ENCODE data around the gene NTM.
"Not testable (repeated sequence)": the region's sequence is repeated elsewhere in the genome, so short reads cannot be mapped to it uniquely, and the experiment has no call there.

Gene NTM

DNA sequence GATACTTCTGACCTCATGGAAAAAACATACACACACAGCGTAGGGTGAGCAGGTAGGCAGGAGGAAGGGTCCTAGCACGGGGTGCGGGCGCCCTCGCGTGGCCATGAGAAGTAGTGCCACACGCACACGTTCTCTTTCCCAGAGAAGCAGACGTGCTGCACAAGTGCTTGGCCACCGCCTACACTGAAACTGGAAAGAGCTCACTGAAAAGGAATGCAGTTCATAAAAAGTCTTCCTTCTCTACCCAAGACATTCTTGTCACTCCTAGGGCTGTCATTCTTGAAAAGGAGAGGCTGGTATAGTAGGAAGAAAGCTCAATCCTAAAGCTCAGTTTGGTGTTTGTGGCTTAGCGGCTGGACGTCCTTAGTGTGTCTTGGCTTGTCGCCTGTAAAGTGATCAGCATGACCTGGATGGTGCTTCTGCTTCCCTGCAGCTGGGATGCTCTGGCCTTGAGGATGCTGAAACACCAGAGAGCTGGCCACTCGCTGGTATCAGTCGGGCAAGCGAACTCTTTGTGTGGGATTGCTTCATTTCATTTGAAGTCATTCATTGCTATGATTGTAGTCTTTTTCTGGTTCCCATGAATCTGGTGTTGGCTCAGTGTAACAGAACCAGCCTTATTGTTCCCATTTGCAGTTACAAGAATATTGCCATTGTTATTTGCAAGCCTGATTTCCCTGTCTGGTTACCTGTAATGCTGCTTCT, 303.8 kb downstream of the NTM start:
- peak; percentile 38 for DNase-seq (ENCODE audit: low spot score)
- H3K27me3 Mint-ChIP-seq (ENCODE audit: low read depth) = no peaks in the 10 kb centered on the region

DNA sequence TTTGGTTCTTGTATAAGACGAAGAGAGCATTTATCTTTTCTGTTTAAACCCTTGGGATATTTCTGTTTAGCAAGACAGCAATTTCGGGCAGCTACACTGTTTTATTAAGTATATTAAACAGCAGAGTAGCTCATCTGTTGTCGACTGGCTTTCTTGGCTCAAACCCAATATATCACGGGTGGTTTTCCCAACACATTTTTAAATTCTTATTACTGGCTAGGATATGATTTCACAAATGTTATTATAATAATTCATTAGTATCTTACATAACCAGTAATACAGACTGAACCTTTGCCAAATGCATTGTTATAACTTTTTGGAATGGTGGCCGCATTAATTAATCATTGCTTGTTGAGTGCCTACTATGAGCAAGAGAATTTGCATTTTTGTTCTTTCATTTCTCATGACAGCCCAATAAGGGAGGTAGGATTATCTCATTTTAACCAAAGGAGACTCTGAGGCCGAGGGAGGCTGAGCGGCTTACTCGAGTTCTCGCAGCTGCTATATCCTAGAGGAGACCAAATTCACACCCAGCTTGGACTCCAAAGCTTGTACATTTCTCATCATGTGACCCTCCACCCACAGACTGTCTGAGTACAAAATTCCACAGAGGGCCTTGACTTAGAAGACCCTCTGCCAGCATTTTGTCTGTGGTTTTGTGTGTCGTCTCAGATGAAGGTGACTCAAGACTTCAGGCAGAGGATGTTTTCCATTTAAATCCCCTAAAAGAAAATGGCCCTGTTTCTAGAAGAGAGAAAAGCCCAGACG, 304.9 kb downstream of the NTM start:
- no peaks in the 10 kb centered on the region for H3K4me1 Mint-ChIP-seq (ENCODE audit: low read depth)
- no peak overlapping the region for H3K4me3 Mint-ChIP-seq
- no peak overlapping the region for H3K27ac Mint-ChIP-seq
- DNase-seq (ENCODE audit: low spot score) = no peak
- H3K9me3 Mint-ChIP-seq = no peaks in the 10 kb centered on the region
- H3K36me3 Mint-ChIP-seq (ENCODE audit: low read depth) = no peaks in the 10 kb centered on the region
- H3K27me3 Mint-ChIP-seq (ENCODE audit: low read depth) = no peaks in the 10 kb centered on the region

More for the DNA sequence above, 303.8 kb downstream of the NTM start:
- H3K36me3 Mint-ChIP-seq (ENCODE audit: low read depth) = no peaks in the 10 kb centered on the region
- no peak overlapping the region for H3K27ac Mint-ChIP-seq
- H3K4me1 Mint-ChIP-seq (ENCODE audit: low read depth) = no peaks in the 10 kb centered on the region
- H3K4me3 Mint-ChIP-seq = no peak overlapping the region
- H3K9me3 Mint-ChIP-seq = no peaks in the 10 kb centered on the region

DNA sequence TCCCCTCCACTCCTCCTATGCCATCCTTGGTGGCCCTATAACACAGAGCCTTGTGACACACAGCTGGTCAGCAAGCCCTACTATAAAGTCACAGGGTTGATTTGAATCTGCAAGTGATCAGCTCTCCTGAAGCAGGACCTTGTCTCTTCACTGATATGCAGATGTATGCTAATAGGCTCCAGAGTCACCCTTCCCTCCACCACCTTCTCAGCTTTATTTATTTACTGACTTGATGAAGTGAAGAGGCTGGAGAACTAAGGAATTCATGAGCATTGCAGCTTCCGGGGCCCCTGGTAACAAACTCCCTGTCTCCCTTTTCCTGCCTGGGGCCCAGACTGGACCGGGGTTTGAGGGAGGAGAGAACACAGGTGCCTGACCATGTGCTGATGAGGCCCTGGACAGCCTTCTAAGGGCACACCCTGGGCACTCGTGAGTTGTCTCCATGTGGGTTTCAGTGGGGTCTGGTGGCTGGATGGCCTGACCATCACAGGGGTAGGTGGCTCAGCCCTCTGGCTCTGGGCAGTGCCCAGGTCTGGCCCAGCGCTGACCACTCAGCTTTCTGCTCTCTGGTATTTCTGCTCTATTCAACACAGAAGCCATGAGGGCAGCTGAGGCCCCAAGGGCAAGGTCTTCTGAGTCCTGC, 307.5 kb downstream of the NTM start:
- H3K27me3 Mint-ChIP-seq (ENCODE audit: low read depth) = no peaks in the 10 kb centered on the region

DNA sequence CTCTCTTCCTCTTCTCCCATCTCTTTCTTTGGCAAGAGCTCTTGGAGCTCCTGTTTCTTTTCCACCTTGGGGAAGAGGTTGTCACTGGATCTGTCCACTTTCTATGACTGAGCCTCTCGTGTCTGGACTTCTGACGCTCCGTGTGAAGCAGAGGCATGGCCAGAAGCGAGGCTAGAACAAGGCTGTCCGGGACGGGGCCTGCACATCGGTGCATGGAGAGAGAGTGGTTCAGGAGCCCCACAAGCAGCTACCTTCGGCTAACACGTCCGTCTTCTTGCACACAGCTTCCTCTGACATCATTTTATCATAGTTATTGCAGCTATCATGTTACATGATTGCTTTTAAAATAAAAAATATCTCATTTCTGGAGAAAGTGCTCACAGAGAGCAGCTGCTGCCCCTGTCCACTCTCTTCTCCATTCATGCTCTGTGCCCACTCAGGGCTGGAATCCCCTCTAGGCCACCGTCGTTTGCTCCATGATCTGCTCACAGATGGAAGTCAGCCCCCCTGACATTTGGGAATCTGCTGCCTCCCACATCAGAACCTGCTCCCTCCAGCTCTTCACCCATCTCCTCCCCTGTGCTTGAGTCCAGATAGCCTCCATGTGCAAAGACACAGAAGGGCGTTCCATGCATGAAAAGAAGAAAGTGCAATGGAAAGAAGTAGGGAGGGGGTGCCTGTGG, 308.4 kb downstream of the NTM start:
- Mint-ChIP-seq H3K4me1 (ENCODE audit: low read depth) (no peaks in the 10 kb centered on the region), H3K27me3 (ENCODE audit: low read depth) (no peaks in the 10 kb centered on the region), H3K36me3 (ENCODE audit: low read depth) (no peaks in the 10 kb centered on the region), H3K9me3 (no peaks in the 10 kb centered on the region), H3K27ac (no peak overlapping the region), H3K4me3 (no peak overlapping the region)
- DNase-seq (ENCODE audit: low spot score) = no peak

More for the DNA sequence above, 307.5 kb downstream of the NTM start:
- Mint-ChIP-seq H3K36me3 (ENCODE audit: low read depth) (no peaks in the 10 kb centered on the region), H3K9me3 (no peaks in the 10 kb centered on the region), H3K4me3 (no peak overlapping the region), H3K4me1 (ENCODE audit: low read depth) (no peaks in the 10 kb centered on the region), H3K27ac (no peak overlapping the region)
- no peak for DNase-seq (ENCODE audit: low spot score)

- not testable (repeated sequence) for DNase-seq (ENCODE audit: low spot score); H3K4me1 Mint-ChIP-seq (ENCODE audit: low read depth); H3K9me3 Mint-ChIP-seq; H3K4me3 Mint-ChIP-seq; H3K27ac Mint-ChIP-seq; H3K36me3 Mint-ChIP-seq (ENCODE audit: low read depth); H3K27me3 Mint-ChIP-seq (ENCODE audit: low read depth)
These were observed 310.0 kb downstream of the NTM start for GRCh38 chr11:131680448-131680847.

GRCh38 chr11:131681920-131682319, 311.5 kb downstream of the NTM start:
- Mint-ChIP-seq H3K27ac (no peak overlapping the region), H3K27me3 (ENCODE audit: low read depth) (no peaks in the 10 kb centered on the region), H3K4me1 (ENCODE audit: low read depth) (no peaks in the 10 kb centered on the region), H3K9me3 (no peaks in the 10 kb centered on the region), H3K4me3 (no peak overlapping the region), H3K36me3 (ENCODE audit: low read depth) (no peaks in the 10 kb centered on the region)
- DNase-seq (ENCODE audit: low spot score) = no peak

DNA sequence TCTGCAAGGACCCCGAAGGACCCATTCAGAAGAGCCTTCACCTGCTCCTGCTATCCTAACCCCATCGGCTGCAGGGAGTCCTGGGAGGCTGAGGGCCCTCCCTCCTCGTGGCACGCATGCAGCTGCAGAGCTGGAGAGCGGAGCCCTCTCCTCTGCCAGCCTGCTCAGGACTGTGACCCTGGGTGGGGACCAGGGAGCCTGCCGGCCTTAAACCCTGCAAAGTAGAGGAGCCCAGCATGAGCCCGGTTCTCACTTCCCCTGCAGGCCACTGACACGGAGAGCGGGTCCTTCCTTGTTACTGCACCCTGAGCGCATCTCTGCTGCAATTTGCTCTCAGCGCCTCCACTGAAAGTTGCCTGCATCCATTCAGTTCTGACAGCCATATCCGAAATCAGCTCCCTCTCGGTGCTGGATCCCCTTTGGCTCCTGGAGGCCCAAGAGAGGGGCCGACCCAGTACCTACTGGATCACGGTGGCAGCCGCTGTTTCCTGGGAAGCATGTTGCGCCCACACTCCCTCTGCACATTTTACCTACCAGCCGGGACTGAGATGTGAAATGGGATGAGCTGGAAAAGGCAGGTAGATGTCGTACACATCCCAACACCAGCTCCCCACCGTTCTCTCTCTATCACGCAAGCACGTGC, 312.1 kb downstream of the NTM start:
- no peak overlapping the region for H3K4me3 Mint-ChIP-seq
- no peak for DNase-seq (ENCODE audit: low spot score)
- no peaks in the 10 kb centered on the region for H3K27me3 Mint-ChIP-seq (ENCODE audit: low read depth)
- no peaks in the 10 kb centered on the region for H3K9me3 Mint-ChIP-seq
- H3K4me1 Mint-ChIP-seq (ENCODE audit: low read depth) = no peaks in the 10 kb centered on the region
- no peaks in the 10 kb centered on the region for H3K36me3 Mint-ChIP-seq (ENCODE audit: low read depth)
- no peak overlapping the region for H3K27ac Mint-ChIP-seq

- Mint-ChIP-seq H3K36me3 (ENCODE audit: low read depth) (no peaks in the 10 kb centered on the region), H3K9me3 (no peaks in the 10 kb centered on the region), H3K27me3 (ENCODE audit: low read depth) (no peaks in the 10 kb centered on the region), H3K27ac (no peak overlapping the region), H3K4me1 (ENCODE audit: low read depth) (no peaks in the 10 kb centered on the region), H3K4me3 (no peak overlapping the region)
- DNase-seq (ENCODE audit: low spot score) = no peak
These were observed 312.7 kb downstream of the NTM start for GRCh38 chr11:131683131-131683530.

GRCh38 chr11:131683666-131684065, 313.3 kb downstream of the NTM start:
- H3K27me3 Mint-ChIP-seq (ENCODE audit: low read depth) = no peaks in the 10 kb centered on the region
- DNase-seq (ENCODE audit: low spot score) = no peak
- H3K36me3 Mint-ChIP-seq (ENCODE audit: low read depth) = no peaks in the 10 kb centered on the region
- H3K27ac Mint-ChIP-seq = no peak overlapping the region
- no peaks in the 10 kb centered on the region for H3K9me3 Mint-ChIP-seq
- no peak overlapping the region for H3K4me3 Mint-ChIP-seq
- H3K4me1 Mint-ChIP-seq (ENCODE audit: low read depth) = no peaks in the 10 kb centered on the region

- no peak overlapping the region for H3K27ac Mint-ChIP-seq
- H3K27me3 Mint-ChIP-seq (ENCODE audit: low read depth) = no peaks in the 10 kb centered on the region
- no peak for DNase-seq (ENCODE audit: low spot score)
- H3K9me3 Mint-ChIP-seq = no peaks in the 10 kb centered on the region
- H3K36me3 Mint-ChIP-seq (ENCODE audit: low read depth) = no peaks in the 10 kb centered on the region
- no peak overlapping the region for H3K4me3 Mint-ChIP-seq
- H3K4me1 Mint-ChIP-seq (ENCODE audit: low read depth) = no peaks in the 10 kb centered on the region
These were observed 314.0 kb downstream of the NTM start for GRCh38 chr11:131684111-131685060.

GRCh38 chr11:131685206-131685605, 314.8 kb downstream of the NTM start:
- H3K36me3 Mint-ChIP-seq (ENCODE audit: low read depth) = no peaks in the 10 kb centered on the region
- no peak for DNase-seq (ENCODE audit: low spot score)
- H3K27me3 Mint-ChIP-seq (ENCODE audit: low read depth) = no peaks in the 10 kb centered on the region
- H3K27ac Mint-ChIP-seq = no peak overlapping the region
- H3K4me1 Mint-ChIP-seq (ENCODE audit: low read depth) = no peaks in the 10 kb centered on the region
- H3K4me3 Mint-ChIP-seq = no peak overlapping the region
- H3K9me3 Mint-ChIP-seq = no peaks in the 10 kb centered on the region

- no peak for DNase-seq (ENCODE audit: low spot score)
- H3K27me3 Mint-ChIP-seq (ENCODE audit: low read depth) = no peaks in the 10 kb centered on the region
- no peaks in the 10 kb centered on the region for H3K4me1 Mint-ChIP-seq (ENCODE audit: low read depth)
- no peak overlapping the region for H3K4me3 Mint-ChIP-seq
- no peaks in the 10 kb centered on the region for H3K36me3 Mint-ChIP-seq (ENCODE audit: low read depth)
- no peak overlapping the region for H3K27ac Mint-ChIP-seq
- no peaks in the 10 kb centered on the region for H3K9me3 Mint-ChIP-seq
These were observed 315.5 kb downstream of the NTM start for GRCh38 chr11:131685906-131686305.

DNA sequence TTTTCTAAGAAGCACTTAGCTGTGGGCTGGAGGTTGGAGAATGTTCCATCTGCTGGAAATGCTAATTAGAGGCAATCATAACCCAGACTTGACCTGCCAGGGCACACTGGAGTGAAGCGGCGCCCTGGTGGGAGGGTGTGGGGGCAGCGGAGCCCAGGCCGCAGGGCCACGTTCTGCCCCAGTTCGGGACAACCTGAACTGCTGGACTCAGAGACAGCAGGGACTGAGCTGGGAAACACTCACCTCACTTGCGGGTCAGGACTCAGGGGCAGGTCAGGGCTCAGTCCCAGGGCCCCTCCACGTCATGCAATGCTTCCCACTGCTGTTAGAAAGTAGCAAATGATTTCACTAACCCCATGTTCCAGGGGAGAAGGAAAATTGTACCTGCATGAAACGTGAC, 316.4 kb downstream of the NTM start:
- Mint-ChIP-seq H3K36me3 (ENCODE audit: low read depth) (no peaks in the 10 kb centered on the region), H3K27me3 (ENCODE audit: low read depth) (no peaks in the 10 kb centered on the region), H3K27ac (no peak overlapping the region), H3K4me3 (no peak overlapping the region), H3K4me1 (ENCODE audit: low read depth) (no peaks in the 10 kb centered on the region), H3K9me3 (no peaks in the 10 kb centered on the region)
- DNase-seq (ENCODE audit: low spot score) = no peak

Measured in T-helper 2 cell treated with Interferon-gamma antibody and Interleukin-4, amounts not matched to agents 5 μg/mL and 100 μg/mL, for 36 hours (primary cell).